ENCODE data around the gene PLD3. TPM values are rescaled to one million over a fixed set of nuclear protein-coding genes. Genes with fewer than 3 reads are reported as not detected.

Gene PLD3, protein sequence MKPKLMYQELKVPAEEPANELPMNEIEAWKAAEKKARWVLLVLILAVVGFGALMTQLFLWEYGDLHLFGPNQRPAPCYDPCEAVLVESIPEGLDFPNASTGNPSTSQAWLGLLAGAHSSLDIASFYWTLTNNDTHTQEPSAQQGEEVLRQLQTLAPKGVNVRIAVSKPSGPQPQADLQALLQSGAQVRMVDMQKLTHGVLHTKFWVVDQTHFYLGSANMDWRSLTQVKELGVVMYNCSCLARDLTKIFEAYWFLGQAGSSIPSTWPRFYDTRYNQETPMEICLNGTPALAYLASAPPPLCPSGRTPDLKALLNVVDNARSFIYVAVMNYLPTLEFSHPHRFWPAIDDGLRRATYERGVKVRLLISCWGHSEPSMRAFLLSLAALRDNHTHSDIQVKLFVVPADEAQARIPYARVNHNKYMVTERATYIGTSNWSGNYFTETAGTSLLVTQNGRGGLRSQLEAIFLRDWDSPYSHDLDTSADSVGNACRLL
- 218 TPM for total RNA-seq

DNA sequence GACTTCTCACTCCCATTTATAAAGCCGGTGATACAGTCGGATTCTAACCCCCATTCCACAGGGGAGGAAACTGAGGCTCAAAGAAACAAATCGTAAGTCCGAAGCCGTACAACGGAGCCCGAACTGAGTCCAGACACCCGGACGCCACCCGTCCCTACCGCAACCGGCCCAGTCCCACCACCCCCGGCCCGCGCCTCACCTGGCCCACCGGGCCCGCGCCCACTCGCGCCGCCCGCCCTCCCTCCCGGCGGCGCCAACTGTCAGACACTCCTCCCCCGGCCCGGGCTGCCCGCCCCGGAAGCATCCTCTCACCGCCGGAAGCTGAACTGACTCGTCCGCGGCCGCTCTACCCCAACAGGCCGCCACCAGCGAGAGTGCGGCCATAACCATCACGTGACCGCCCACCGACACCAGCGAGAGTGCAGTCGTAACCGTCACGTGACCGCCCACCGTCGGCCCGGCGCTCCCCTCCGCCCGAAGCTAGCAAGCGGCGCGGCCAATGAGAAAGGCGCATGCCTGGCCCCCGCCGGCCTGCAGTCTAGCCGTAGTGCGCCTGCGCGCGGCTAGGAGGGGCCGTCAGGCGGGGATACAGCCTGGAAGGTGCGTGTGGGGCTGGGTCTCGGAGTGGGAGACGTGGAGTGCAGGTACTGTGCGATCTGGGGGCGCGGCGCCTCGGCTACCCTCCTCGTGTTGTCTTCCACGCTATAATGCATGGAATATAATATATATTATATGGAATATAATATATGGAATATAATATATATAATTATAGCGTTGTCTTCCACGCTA, at the start of gene PLD3, which contains the start of gene C19orf47:
TSS of gene PLD3 (plus strand) at position 571 of the 789 bp plus-strand sequence. CDS start 17,789 bp downstream, outside the sequence.
TSS of gene C19orf47 (minus strand) at position 273 of the 789 bp plus-strand sequence. CDS start 6,540 bp downstream, outside the sequence.
- peak; percentile 100 for DNase-seq (ENCODE audit: low spot score)
- ATAC-seq: peak; percentile 99
- intact Hi-C loops (cut with DNase I): no loop called here

DNA sequence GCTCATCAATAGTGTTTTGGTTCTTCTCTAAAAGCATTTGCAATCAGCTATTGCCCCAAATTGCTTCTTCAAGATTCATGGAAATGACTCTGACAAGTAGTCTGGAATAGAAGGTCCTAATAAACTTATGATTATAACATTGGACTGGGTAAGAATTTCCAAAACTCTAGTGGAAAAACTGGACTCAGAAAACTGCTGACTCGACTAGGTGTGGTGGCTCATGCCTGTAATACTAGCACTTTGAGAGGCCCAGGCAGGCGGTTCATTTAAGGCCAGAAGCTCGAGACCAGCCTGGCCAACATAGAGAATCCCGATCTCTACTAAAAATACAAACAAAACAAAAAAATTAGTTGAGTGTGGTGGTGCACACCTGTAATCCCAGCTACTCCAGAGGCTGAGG, 47.8 kb upstream of the PLD3 start:
- DNase-seq (ENCODE audit: low spot score): no peak
- ATAC-seq: no peak
- intact Hi-C loops (cut with DNase I): no loop called here

DNA sequence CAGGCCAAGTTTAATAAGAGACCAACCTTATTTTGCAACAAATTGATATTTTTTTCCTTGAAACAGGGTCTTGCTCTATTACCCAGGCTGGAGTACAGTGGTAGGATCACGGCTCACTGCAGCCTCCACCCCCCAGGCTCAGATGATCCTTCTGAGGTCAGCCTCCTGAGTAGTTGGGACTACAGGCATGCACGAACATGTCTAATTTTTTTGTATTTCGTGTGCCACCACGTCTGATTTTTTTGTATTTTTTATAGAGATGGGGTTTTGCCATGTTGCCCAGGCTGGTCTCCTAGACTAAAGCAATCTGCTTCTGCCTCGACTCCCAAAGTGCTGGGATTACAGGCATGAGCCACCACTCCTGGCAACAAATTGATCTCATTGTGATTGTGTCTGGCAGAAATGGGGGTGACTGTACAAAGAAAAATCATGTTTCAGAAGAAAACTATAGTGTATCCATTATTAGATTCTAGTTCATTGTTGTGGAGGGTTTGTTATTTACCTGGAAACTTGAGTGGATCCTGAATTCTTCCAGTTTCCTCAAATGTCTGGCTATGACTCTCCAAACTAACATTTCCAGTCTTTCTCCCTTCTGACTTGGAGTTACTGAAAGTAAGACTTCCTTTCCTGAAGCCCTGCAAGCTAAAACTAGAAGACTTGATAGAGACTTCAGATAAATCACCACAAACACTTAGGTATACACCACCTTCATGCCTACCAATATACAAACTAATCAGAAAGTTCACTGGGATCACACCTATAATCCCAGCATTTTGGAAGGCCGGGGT, 46.1 kb upstream of the PLD3 start:
- DNase-seq (ENCODE audit: low spot score) (no peak), ATAC-seq (no peak)
- intact Hi-C loops (cut with DNase I): no loop called here

DNA sequence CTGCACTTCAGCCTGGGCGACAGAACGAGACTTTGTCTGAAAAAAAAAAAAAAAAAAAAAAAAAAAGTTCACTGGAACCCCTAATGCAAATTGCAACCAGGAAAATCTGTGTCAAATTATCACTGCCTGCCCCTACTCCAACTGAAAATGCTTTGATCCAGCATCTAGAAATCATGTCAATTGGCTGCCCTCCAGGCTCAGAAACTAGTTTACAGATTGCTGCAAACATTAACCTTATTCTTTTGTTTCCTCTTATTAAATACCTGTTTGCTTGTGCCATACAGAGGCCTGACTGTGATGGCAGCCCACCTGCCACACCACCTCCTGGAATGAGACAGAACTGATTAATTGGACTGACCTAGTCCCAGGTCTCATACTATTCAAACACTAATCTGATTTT, 44.7 kb upstream of the PLD3 start:
- DNase-seq (ENCODE audit: low spot score): no peak
- intact Hi-C loops (cut with DNase I): no loop called here
- no peak for ATAC-seq

DNA sequence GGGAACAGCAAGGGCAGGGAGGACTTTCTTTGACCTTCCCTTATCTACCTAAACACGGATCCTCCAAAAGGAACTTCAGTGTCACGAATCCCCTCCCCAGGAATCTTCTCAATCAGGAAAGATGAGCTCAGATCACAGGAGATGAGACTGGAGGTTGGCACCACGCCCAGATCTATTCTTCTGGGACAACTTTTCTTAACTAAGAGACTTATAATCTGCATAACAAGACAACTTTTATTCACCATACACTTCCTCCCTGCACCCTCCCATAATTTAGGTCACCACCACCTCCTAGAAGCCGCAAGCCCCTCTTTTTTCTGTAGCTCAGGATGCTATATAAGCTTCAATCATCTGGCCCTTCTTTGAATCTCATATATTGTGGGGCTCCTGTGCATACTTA, 44.2 kb upstream of the PLD3 start:
- intact Hi-C loops (cut with DNase I): no loop called here
- ATAC-seq (peak; percentile 26), DNase-seq (ENCODE audit: low spot score) (no peak)

DNA sequence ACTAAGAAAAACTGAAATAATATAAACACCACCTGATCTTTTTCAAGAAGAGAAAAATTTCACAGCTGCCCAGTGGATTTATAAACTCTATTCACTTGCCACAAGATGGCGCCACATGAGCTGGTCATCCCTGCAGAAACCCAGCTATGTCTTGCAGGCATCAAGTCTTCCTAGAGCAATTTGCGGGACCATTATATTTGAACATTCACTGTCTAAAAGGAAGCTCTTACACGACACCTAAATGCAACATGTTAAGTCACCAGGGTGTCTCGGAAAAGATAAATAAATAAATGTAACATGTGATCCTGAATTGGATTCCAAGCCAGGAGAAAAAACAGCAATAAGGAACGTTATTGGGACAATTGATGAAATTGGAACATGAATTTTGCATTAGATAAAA, 43.1 kb upstream of the PLD3 start:
- peak; percentile 83 for ATAC-seq
- DNase-seq (ENCODE audit: low spot score): peak; percentile 89
- intact Hi-C loops (cut with DNase I): loop anchor here (5.0 kb wide), 1 partner anchor 292 kb away; no protein-coding TSS in a partner anchor

DNA sequence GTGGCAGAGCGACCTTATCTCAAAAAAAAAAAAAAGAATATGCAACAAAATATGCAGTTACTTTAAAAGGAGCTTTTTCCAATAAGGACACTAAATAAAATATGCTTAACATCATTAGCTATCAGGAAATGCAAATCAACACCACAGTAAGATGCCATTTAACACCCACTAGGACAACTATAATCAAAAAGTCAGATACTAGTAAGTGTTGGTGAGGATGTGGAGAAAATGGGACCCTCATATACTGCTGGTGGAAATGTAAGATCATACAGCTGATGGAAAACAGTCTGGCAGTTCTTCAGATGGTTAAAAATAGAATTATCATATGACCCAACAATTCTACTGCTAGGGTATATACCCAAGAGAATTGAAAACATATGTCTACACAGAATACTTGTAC, 38.8 kb upstream of the PLD3 start:
- intact Hi-C loops (cut with DNase I): loop anchor here (5.0 kb wide), 1 partner anchor 288 kb away; no protein-coding TSS in a partner anchor
- DNase-seq (ENCODE audit: low spot score) (no peak), ATAC-seq (no peak)

DNA sequence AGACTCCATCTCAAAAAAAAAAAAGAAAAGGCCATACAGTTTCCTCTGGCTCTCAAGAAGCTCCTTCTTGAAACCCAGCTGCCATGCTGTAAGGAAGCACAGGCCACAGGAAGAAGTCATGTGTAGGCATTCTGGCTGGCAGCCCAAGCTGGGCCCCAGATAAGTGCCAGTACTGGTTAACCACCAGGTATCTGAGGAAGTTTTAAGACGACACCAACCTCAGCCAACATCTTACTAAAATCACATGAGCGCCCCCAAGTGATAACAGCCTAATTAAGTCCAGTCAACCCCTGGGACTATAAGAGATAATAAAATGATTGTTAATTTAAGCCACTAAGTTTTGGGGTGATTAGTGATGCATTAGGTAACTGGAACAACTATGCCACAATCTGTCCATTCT, 36.0 kb upstream of the PLD3 start:
- intact Hi-C loops (cut with DNase I): no loop called here
- ATAC-seq (no peak), DNase-seq (ENCODE audit: low spot score) (no peak)

DNA sequence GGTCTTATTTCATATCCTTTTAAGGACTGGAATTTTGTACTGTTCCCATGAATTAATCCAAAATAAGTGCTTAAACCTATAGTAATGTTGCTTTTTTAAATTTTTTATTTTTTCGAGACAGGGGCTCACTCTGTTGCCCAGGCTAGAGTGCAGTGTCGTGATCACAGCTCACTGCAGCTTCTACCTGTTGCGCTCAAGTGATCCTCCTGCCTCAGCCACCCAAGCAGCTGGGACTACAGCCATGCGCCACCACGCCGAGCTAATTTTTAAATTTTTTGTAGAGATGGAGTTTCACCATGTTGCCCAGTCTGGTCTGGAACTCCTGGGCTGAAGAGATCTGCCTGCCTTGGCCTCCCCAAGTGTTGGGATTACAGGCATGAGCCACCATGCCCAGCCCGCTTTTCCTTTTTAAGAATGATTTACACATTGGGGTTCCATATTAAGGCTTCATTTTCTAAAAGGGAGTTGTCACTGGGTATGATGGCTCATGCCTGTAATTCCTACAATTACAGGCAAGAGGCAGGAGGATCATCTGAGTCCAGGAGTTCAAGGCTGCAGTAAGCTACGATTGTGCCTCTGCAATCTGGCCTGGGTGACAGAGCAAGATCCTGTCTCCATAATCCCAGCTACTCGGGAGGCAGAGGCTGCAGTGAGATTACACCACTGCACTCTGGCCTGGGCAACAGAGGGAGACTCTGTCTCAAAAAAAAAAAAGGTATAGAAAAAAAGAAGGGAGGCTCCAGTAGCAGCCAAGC, 35.1 kb upstream of the PLD3 start:
- no peak for DNase-seq (ENCODE audit: low spot score)
- no peak for ATAC-seq
- intact Hi-C loops (cut with DNase I): no loop called here

DNA sequence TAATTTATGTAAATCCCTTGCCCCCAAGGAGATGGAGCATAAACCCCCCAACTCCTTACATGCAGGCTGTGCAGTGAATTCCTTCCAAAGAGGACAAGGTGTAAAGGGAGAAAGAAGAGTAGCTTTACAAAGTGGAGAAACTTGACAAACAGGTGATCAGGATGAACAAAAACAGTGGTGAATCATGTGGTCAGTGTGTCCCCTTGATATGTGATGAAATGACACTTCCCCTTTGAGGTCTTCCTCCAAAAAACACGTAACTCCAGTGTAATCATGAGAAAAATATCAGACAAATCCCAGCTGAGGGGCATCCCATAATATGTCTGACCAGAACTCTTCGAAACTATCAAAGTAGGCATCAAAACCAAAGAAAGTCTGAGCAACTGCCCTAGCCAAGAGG, 33.8 kb upstream of the PLD3 start:
- intact Hi-C loops (cut with DNase I): no loop called here
- DNase-seq (ENCODE audit: low spot score) (no peak), ATAC-seq (no peak)

DNA sequence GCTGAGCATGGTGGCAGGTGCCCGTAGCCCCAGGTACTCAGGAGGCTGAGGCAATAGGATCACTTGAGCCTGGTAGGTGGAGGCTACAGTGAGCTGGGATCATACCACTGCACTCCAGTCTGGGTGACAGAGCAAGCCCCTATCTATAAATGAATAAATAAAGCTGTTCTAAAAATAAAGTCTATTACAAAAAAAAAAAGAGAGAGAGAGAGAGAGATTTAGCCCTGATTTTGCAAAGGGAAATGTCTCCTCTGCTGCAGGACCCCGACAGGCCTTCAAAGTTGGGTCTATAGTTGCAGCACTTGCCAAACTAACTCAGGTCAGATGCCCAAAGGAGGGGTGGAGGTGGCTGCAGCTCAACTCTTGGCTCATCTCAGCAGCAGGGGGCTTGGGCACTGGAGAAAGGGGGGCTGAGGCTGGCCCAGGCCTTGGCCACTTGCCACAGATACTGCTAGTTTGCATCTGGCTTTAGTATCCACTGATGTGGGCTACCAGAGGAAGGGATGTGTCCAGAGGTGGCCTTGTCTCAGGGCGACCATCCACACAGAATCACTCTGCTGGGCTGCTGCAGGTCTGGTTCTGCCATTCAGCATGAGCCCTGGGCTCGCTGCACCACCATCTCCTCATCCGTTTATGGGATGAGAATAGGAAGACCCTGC, 32.6 kb upstream of the PLD3 start:
- DNase-seq (ENCODE audit: low spot score): no peak
- intact Hi-C loops (cut with DNase I): no loop called here
- no peak for ATAC-seq

DNA sequence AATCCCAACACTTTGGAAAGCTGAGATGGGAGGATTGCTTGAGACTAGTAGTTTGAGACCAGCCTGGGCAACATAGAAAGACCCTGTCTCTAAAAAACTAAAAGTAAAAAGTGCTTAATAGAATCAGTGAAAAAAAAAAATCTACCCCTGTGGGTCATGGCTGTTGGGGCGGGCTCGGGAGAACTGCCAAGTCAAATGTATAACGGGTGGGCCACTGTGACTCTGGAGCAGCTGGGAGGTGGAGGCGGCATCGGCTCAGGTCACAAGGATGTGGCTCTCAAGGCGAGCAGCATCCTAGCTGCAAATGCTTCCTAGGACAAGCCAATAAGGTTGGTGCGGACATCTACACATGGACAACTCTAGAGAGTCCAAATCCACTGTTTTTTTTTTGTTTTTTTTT, 31.2 kb upstream of the PLD3 start:
- DNase-seq (ENCODE audit: low spot score): no peak
- intact Hi-C loops (cut with DNase I): no loop called here

DNA sequence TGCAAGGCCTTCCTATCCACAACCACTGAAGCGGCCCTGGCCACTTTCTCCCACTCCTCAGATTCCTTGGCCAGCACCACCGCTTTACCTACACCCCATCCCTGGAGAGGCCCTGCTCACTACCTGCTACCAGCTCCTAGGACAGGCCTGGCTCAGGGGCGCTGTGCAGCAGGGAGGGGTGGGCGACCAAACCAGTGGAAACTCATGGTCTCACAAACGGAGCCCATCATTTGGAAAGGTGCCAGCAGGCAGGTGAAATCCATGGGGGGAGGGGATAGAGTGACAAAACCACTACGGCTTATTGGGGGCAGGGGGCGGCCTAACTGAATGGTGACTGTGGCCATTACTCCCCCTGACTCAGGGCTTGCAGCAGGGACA, 27.9 kb upstream of the PLD3 start:
- no peak for DNase-seq (ENCODE audit: low spot score)
- no peak for ATAC-seq
- intact Hi-C loops (cut with DNase I): no loop called here

More for the DNA sequence above, 31.2 kb upstream of the PLD3 start:
- no peak for ATAC-seq

DNA sequence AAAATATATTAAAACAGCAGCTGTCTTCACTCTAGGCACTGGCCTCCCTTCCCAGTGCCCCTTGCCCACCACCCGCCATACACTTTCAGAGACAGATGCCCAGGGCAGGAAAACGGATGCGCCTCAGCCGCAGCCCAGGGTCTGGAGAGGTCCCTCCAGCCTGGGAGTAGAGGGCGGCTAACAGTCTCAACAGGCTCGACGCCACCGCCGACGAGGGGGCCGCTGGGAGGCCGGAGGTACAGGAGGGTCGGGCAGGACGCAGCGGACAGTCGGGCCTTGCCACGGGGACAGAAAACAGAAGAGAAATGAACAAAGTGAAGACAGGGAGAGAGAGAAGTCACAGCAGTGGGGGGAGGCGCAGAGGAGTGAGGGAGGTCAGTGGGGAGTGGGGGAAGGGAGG, 27.4 kb upstream of the PLD3 start:
- no peak for DNase-seq (ENCODE audit: low spot score)
- ATAC-seq: no peak
- intact Hi-C loops (cut with DNase I): no loop called here

DNA sequence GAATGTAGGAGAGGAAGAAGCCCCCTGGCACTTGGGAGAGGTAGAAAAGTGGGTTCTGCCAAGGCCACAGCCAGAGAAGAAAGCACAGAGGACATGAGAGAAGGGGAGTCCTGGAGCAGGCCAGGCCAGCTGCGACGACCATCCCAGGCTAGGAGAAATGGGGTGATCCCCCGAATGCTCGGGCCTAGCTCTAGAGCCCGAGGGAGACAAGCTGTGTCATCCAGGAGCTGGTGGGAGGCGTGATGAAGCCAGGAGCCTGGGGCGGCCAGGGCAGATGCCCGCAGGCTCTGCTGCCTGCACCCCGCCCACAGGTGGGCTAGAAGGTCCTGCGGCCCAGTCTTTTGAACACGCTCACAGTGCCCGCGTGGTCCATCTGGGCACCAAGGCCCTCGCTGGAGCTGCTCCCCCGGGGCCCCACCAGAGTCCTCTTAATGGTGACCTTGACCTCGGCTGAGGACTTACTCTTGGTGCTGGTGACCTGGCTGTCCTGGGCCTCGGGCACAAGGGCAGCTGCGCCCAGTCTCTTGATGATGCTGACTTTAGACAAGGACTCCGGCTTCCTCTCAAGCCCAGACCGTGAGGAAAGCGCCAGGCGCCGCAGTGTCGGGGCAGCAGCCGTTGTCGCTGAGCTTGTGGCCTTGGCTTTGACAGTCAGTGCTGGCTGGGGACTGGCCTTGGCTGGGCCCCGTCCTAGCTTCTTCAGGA, 26.8 kb upstream of the PLD3 start:
- intact Hi-C loops (cut with DNase I): no loop called here
- ATAC-seq: no peak
- no peak for DNase-seq (ENCODE audit: low spot score)

DNA sequence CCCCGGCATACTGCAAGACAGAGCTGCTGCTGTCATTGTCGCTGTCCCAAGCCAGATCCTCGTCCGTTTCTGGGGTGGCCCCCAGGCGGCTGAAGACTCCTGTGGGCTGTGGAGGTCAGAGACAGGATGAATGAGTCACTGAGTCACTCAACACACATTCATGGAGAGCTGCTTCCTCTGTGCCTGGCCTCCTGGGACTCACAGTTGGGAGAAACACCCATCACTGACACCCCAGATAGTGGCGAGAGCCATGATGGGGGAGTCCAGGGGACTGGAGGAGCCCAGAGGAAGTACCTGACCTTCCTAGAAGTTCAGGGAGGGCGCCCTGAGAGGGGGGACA, 26.3 kb upstream of the PLD3 start:
- DNase-seq (ENCODE audit: low spot score) (no peak), ATAC-seq (no peak)

DNA sequence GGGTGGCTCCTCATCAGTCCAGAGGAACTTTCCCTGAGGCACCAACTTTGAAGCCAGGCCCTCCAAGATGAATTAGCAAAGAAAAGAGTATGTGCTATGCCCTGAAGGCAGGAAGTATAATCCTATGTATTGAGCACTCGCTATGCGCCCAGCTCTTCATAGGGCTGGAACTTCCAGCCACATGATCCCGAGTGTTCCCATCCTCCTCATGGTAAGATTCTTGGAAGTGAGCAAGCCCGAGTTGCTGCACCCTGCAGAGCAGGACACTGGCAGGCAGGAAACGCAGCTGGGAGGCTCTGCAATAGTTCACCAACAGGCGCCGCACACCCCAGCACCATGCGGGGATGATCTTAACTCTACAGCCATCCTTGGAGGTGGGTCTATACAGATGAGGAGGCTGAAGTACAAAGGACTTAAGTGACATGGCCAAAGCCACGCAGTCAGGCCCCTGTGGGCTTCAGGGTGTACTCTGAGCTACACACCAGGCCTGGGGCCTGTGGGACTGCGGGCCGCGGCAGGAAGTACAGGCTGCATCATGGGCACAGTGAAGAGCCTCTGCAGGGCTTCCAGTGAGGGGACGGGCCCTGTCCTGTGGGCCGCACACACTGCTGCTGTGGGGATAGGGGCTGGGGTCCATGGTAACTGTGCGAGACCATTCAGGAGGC, 25.4 kb upstream of the PLD3 start:
- intact Hi-C loops (cut with DNase I): no loop called here
- no peak for DNase-seq (ENCODE audit: low spot score)
- no peak for ATAC-seq

More for the DNA sequence above, 26.3 kb upstream of the PLD3 start:
- intact Hi-C loops (cut with DNase I): no loop called here

Data from sciatic nerve (tissue), 2 donors.